HepG2 (cell line): ENCODE results near the gene PDZD2. TPM values are rescaled to one million over a fixed set of nuclear protein-coding genes. Genes with fewer than 3 reads are reported as not detected.

Source experiments
- ATAC-seq: fragments of 200-7000 bp; cut with Tn5 transposase; 3 replicates; pipeline ENCODE4 v1.9.1; 2020; ENCODE audit warnings: mild to moderate bottlenecking, moderate library complexity
- BruUV-seq: library from RNA; stranded (reverse); fragments of 400-500 nt; replicated peaks from 2 replicates; lab custom pipeline; 2021; lab: Mats Ljungman, UMichigan
- CTCF ChIA-PET: fragments of 300-600 bp; formaldehyde crosslinking; extraction: SDS; loops from one replicate; lab custom pipeline; 2021; ENCODE audit warnings: low total read pairs, inconsistent platforms, low intra/inter-chr PET ratio; lab: Yijun Ruan, JAX
- POLR2A ChIA-PET: fragments of 350-600 bp; sonication (Branson Sonifier 250); formaldehyde crosslinking; loops from one replicate; lab custom pipeline; 2020; ENCODE audit warnings: antibody characterized with exemption, inconsistent platforms; lab: Yijun Ruan, JAX
- DNase-seq: peaks from one replicate; pipeline ENCODE4 v3.0.0-alpha.2; 2015; ENCODE audit warnings: low spot score
- FAIRE-seq: peaks from 3 replicates; lab custom pipeline; 2011; peaks lifted over from hg19 to GRCh38; lab: Jason Lieb, UNC
- H2AFZ ChIP-seq: one replicate; pipeline ENCODE4 v1.6.1; 2011; ENCODE audit warnings: low read length, inconsistent platforms
- H3K27ac ChIP-seq: fragments of 300-600 bp; 3 replicates; pipeline ENCODE4 v1.8.0; 2011; ENCODE audit warnings: mixed run types, mild to moderate bottlenecking, mixed read lengths, low read length, inconsistent platforms; ENCODE audit not compliant: insufficient read depth; ENCODE audit errors: extremely low read length
- H3K27me3 ChIP-seq, 2 experiments: fragments of 200-600 bp in 1 of 2; 2 replicates in 1 of 2; 3 replicates in 1 of 2; pipeline versions ENCODE4 v1.6.0 to v1.8.0; 2011; ENCODE audit warnings: low read length in 2 of 2, mild to moderate bottlenecking in 2 of 2, moderate library complexity in 2 of 2, inconsistent platforms in 1 of 2; ENCODE audit not compliant: insufficient read depth in 2 of 2, control insufficient read depth in 1 of 2
- H3K36me3 ChIP-seq, 2 experiments: fragments of 200-600 bp in 1 of 2; replicated peaks in 1 of 2; 2 replicates in 1 of 2; 3 replicates in 1 of 2; pipeline versions ENCODE4 v1.5.1 to v1.8.0; 2011; ENCODE audit warnings: low read length in 2 of 2, inconsistent platforms in 1 of 2; ENCODE audit not compliant: insufficient read depth in 2 of 2, control insufficient read depth in 1 of 2
- H3K4me1 ChIP-seq: 2 replicates; pipeline ENCODE4 v1.5.1; 2012; ENCODE audit warnings: low read length, inconsistent platforms; ENCODE audit not compliant: insufficient read depth
- H3K4me2 ChIP-seq: 2 replicates; pipeline ENCODE4 v1.6.0; 2011; ENCODE audit warnings: low read depth, low read length, inconsistent platforms
- H3K4me3 ChIP-seq, 3 experiments: fragments of 200-600 bp in 1 of 3; sonication (generic), shearing (Covaris generic) in 1 of 3; replicated peaks in 1 of 3; 2 replicates each; pipeline ENCODE4 v1.5.1; 2011 to 2016; ENCODE audit warnings: low read length in 3 of 3, inconsistent platforms in 2 of 3, low read depth in 2 of 3, mild to moderate bottlenecking in 2 of 3, control low read depth in 1 of 3, mixed read lengths in 1 of 3; ENCODE audit not compliant: insufficient read depth in 1 of 3
- H3K79me2 ChIP-seq: one replicate; pipeline ENCODE4 v1.6.1; 2011; ENCODE audit warnings: low read length, inconsistent platforms; ENCODE audit not compliant: insufficient read depth
- H3K9ac ChIP-seq: 2 replicates; pipeline ENCODE4 v1.6.0; 2011; ENCODE audit warnings: mild to moderate bottlenecking, low read depth, low read length, inconsistent platforms; ENCODE audit not compliant: insufficient read depth
- H3K9me3 ChIP-seq: 2 replicates; pipeline ENCODE4 v1.5.1; 2012; ENCODE audit warnings: mild to moderate bottlenecking, low read length
- H4K20me1 ChIP-seq: 2 replicates; pipeline ENCODE4 v1.6.0; 2011; ENCODE audit warnings: inconsistent platforms, mild to moderate bottlenecking, low read length, moderate library complexity; ENCODE audit not compliant: insufficient read depth
- ETV5 ChIP-seq: IDR thresholded peaks from 2 replicates; pipeline ENCODE4 v1.6.1; 2018; ENCODE audit warnings: missing biosample characterization, missing genetic modification reagents, inconsistent platforms, borderline replicate concordance
- GABPA ChIP-seq, 2 experiments: IDR thresholded peaks; 2 replicates each; pipeline ENCODE4 v1.6.1; 2011 to 2016; ENCODE audit warnings: low read depth in 2 of 2, low read length in 1 of 2, missing biosample characterization in 1 of 2, missing genetic modification characterization in 1 of 2
- KDM4B ChIP-seq: sonication (generic); formaldehyde crosslinking; IDR thresholded peaks from 2 replicates; pipeline ENCODE4 v1.4.0; 2020; ENCODE audit warnings: missing genetic modification reagents
- TCF7 ChIP-seq: sonication (generic); IDR thresholded peaks from 2 replicates; pipeline ENCODE4 v1.6.1; 2016; ENCODE audit warnings: antibody characterized with exemption, low read depth
- TFE3 ChIP-seq: IDR thresholded peaks from 2 replicates; pipeline ENCODE4 v1.6.1; 2016
- ZFYVE20 ChIP-seq: sonication (generic); formaldehyde crosslinking; IDR thresholded peaks from 2 replicates; pipeline ENCODE4 v1.8.0; 2023; ENCODE audit warnings: low read depth, mild to moderate bottlenecking, moderate library complexity, missing genetic modification reagents, borderline replicate concordance
- ZNF136 ChIP-seq: sonication (generic); formaldehyde crosslinking; IDR thresholded peaks from 2 replicates; pipeline ENCODE4 v1.8.1; 2022; ENCODE audit warnings: low read depth, mild to moderate bottlenecking, moderate library complexity, missing genetic modification reagents
- ZNF33B ChIP-seq: sonication (generic); formaldehyde crosslinking; IDR thresholded peaks from 2 replicates; pipeline ENCODE4 v1.5.1; 2020; ENCODE audit warnings: mild to moderate bottlenecking, missing genetic modification reagents
- ZNF574 ChIP-seq: sonication (generic); formaldehyde crosslinking; IDR thresholded peaks from 2 replicates; pipeline ENCODE4 v1.4.0; 2020; ENCODE audit warnings: missing genetic modification reagents
- ZNF740 ChIP-seq: sonication (generic); formaldehyde crosslinking; IDR thresholded peaks from 2 replicates; pipeline ENCODE4 v1.4.0; 2020; ENCODE audit warnings: missing genetic modification reagents
- ZSCAN12 ChIP-seq: sonication (generic); formaldehyde crosslinking; IDR thresholded peaks from 2 replicates; pipeline ENCODE4 v1.9.0; 2021; ENCODE audit warnings: mild to moderate bottlenecking, missing genetic modification reagents
- WGBS: methylation state at CpG from one replicate; pipeline ENCODE4 v1.1.6; 2017; ENCODE audit warnings: low lambda C conversion rate; 5-methylcytosine and 5-hydroxymethylcytosine counted together
- in situ Hi-C: cut with HindIII; loops from 2 replicates; pipeline ENCODE4 v1.10.0; 2017; ENCODE audit warnings: low pct_unique_long_range_greater_than_20kb; ENCODE audit not compliant: extremely low pct_ligation_motif_present
- intact Hi-C: fragments of 100-400 bp; cut with micrococcal nuclease; formaldehyde crosslinking; loops from one replicate; pipeline ENCODE4 v1.10.0; 2022; ENCODE audit not compliant: unreplicated experiment
- polyA plus RNA-seq, 8 experiments: library from polyadenylated mRNA; depleted of rRNA in 3 of 8; stranded (reverse) in 7 of 8; unstranded in 1 of 8; fragments of >200 nt; fragmentation: Illumina TruSeq in 4 of 8; extraction: Trizol in 4 of 8; gene quantifications; 2 replicates each; pipeline versions ENCODE4 v1.2.1 to v1.2.3, GENCODE V29; 2011 to 2016; ENCODE audit warnings: low read depth in 4 of 8, missing spikeins in 1 of 8, mixed read lengths in 1 of 8; ENCODE audit not compliant: insufficient read depth in 1 of 8
- total RNA-seq, 5 experiments: library from RNA; depleted of rRNA; stranded (reverse); fragments of >200 nt; fragmentation: Illumina TruSeq; extraction: Trizol; gene quantifications; 2 replicates each; pipeline ENCODE4 v1.2.3, GENCODE V29; 2016; ENCODE audit warnings: low read depth in 1 of 5

The PDZD2 gene
- total and polyA plus RNA-seq, 2 of the 13 experiments (the other 11 are each of a cell fraction or from before 2014, with no cell fraction given) = 0.04 TPM; not detected in 1

- no peak for FAIRE-seq
- in situ Hi-C loops = loop anchor here (10.0 kb wide), 1 partner anchor 255 kb away; no protein-coding TSS in a partner anchor
These were observed 181.1 kb downstream of the PDZD2 start for GRCh38 chr5:31819926-31820516.

More at GRCh38 chr5:31819926-31820516, 181.1 kb downstream of the PDZD2 start:
- Histone ChIP-seq H3K4me1 (no peaks in the 10 kb centered on the region), H3K36me3 (no peaks in the 10 kb centered on the region), H3K27ac (no peak overlapping the region), H3K79me2 (no peaks in the 10 kb centered on the region), H2AFZ (no peak overlapping the region), H4K20me1 (no peaks in the 10 kb centered on the region), H3K4me2 (no peak overlapping the region), H3K27me3 (no peaks in the 10 kb centered on the region), H3K9me3 (no peaks in the 10 kb centered on the region), H3K9ac (no peak overlapping the region), H3K4me3 (no peak overlapping the region)
- ChIA-PET CTCF (no interaction called here), POLR2A (no interaction called here)
- intact Hi-C loops = no loop called here
- no peak for ATAC-seq
- no TSS peak for BruUV-seq
- no peak for DNase-seq
- TF ChIP-seq TFE3 (CRISPR knock-in tag) (no peak), TCF7 (no peak), ZNF33B (no peak), ZSCAN12 (CRISPR knock-in tag) (no peak), ZNF574 (no peak), GABPA (IDR thresholded peaks at IDR 0.05; ENCODE audit: low read depth, low read length) (no peak), GABPA (CRISPR knock-in tag; IDR thresholded peaks at IDR 0.05; ENCODE audit: low read depth) (no peak), KDM4B (CRISPR knock-in tag) (no peak), ZFYVE20 (no peak), ZNF136 (CRISPR knock-in tag) (no peak), ETV5 (CRISPR knock-in tag) (no peak), ZNF740 (CRISPR knock-in tag) (no peak)
- WGBS = 13% methylated on average over 3 of the region's 4 CpGs
